ENCODE data around the gene UBN1.
"Not testable (repeated sequence)": the region's sequence is repeated elsewhere in the genome, so short reads cannot be mapped to it uniquely, and the experiment has no call there.

Gene UBN1

GRCh38 chr16:4909825-4910224, 62.5 kb downstream of the UBN1 start:
- no peak for DNase-seq

GRCh38 chr16:4910828-4911227, 63.5 kb downstream of the UBN1 start:
- DNase-seq: no peak

GRCh38 chr16:4911970-4912386, 64.7 kb downstream of the UBN1 start:
- DNase-seq: no peak

- no peak for DNase-seq
Measured at GRCh38 chr16:4913130-4913773, 66.0 kb downstream of the UBN1 start.

- DNase-seq: no peak
Measured at GRCh38 chr16:4913774-4914525, 66.7 kb downstream of the UBN1 start.

- no peak for DNase-seq
Measured at GRCh38 chr16:4914528-4915225, 67.4 kb downstream of the UBN1 start.

- no peak for DNase-seq
Measured at GRCh38 chr16:4915226-4915761, 68.0 kb downstream of the UBN1 start.

- DNase-seq: no peak
Measured at GRCh38 chr16:4917117-4917516, 69.8 kb downstream of the UBN1 start.

- DNase-seq: no peak
Measured at GRCh38 chr16:4918781-4919251, 71.5 kb downstream of the UBN1 start.

GRCh38 chr16:4920826-4921225, 73.5 kb downstream of the UBN1 start:
- DNase-seq: no peak

GRCh38 chr16:4922721-4923342, 75.6 kb downstream of the UBN1 start:
- no peak for DNase-seq

- DNase-seq: no peak
Measured at GRCh38 chr16:4923853-4924252, 76.6 kb downstream of the UBN1 start.

GRCh38 chr16:4924593-4925292, 77.5 kb downstream of the UBN1 start:
- no peak for DNase-seq

- no peak for DNase-seq
Measured at GRCh38 chr16:4925293-4925607, 78.0 kb downstream of the UBN1 start.

GRCh38 chr16:4925791-4926190, 78.5 kb downstream of the UBN1 start:
- no peak for DNase-seq

- DNase-seq: no peak
Measured at GRCh38 chr16:4926928-4927327, 79.6 kb downstream of the UBN1 start.

GRCh38 chr16:4927661-4928060, 80.4 kb downstream of the UBN1 start:
- no peak for DNase-seq

GRCh38 chr16:4928227-4928626, 80.9 kb downstream of the UBN1 start:
- DNase-seq: no peak

GRCh38 chr16:4929619-4930018, 82.3 kb downstream of the UBN1 start:
- DNase-seq: not testable (repeated sequence)

GRCh38 chr16:4931381-4931780, 84.1 kb downstream of the UBN1 start:
- DNase-seq: no peak

All from SIG-M5 (cell line).